ENCODE results near the gene SMLR1. TPM values are rescaled to one million over a fixed set of nuclear protein-coding genes. Genes with fewer than 3 reads are reported as not detected.

The SMLR1 gene
- total and polyA plus RNA-seq, 8 donors = 0.05 to 0.15 (median 0.12) TPM; not detected in 3

DNA sequence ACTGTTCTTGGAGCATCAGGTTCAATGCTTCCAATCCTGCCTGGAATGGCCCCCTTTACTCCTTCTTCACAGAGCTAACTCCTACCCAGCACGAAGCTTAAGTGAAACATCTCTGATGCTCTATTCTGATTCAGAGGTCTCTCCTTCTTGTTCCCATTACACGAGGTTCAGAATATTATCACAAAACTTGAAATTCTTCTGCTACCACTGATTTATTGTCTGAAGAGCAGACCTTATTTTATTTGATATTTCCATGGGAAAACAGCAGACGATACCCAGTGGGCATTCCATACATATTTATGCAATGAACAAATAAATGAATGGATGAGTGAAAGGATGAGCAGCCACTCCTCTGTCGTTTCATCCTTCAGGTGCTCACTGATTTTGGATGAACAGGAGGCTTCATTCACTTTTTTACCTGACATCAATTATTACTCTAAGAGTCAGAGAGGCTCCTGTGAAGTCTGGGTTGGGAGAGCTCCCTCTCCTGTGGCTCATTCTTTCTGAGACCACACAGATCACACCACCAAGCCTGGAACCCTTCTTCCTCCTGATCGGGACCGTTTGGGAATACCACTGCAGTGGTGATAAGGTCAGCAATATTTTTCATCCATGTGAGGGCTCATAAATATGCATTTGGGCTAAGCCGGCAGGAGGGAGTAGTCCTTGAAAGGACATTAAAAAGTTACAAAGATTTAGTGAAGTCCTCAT is 25.8 kb downstream of the SMLR1 start:
- no peak for ATAC-seq
- no peak for FAIRE-seq
- H3K4me3 ChIP-seq = no peak overlapping the region
- no peak for DNase-seq
- H3K27me3 ChIP-seq = no peaks in the 10 kb centered on the region
- no peaks in the 10 kb centered on the region for H3K4me1 ChIP-seq
- intact Hi-C loops (cut with DNase I) = loop anchor here in 1 of 3 donors (10.0 kb wide), 1 partner anchor 538 kb away; no protein-coding TSS in a partner anchor
- WGBS, 2 donors = 50% methylated on average over 7 of the region's 7 CpGs
- H3K9me3 ChIP-seq = no peaks in the 10 kb centered on the region
- TF ChIP-seq, protein P1, sequence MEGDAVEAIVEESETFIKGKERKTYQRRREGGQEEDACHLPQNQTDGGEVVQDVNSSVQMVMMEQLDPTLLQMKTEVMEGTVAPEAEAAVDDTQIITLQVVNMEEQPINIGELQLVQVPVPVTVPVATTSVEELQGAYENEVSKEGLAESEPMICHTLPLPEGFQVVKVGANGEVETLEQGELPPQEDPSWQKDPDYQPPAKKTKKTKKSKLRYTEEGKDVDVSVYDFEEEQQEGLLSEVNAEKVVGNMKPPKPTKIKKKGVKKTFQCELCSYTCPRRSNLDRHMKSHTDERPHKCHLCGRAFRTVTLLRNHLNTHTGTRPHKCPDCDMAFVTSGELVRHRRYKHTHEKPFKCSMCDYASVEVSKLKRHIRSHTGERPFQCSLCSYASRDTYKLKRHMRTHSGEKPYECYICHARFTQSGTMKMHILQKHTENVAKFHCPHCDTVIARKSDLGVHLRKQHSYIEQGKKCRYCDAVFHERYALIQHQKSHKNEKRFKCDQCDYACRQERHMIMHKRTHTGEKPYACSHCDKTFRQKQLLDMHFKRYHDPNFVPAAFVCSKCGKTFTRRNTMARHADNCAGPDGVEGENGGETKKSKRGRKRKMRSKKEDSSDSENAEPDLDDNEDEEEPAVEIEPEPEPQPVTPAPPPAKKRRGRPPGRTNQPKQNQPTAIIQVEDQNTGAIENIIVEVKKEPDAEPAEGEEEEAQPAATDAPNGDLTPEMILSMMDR (IDR thresholded peaks at IDR 0.05) = no peak
- no peak overlapping the region for H3K27ac ChIP-seq
- H3K36me3 ChIP-seq = no peaks in the 10 kb centered on the region

DNA sequence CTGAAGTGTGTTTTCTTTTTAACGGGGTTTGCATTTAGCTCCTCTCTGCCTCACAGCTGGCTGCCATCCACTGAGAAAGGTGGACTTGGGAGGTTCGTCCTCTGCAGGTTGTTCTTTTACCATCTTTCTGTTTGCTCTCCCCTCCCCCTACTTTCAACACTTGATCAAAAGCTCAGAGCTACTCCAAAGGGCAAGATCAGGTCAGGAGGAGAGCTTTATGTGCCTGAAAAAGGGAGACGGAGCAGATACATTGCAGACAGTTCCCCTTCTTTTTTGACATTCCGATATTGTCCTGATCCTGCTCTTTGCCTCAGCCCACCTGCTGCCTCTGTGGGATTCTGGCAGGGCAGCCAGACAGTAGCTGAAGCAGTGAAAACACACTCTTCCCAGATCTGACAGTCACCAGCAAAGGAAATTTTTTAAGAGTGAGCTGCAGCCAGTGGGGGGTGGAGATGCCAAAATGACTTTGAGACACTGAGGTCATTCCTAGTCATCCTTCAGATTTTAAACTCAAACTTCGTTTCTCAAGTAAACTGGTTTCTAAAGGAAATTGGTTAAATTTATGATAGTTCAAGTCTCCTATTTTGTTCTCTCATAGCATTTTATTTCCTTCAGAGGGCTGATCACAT is 26.5 kb downstream of the SMLR1 start:
- Histone ChIP-seq H3K4me1 (no peaks in the 10 kb centered on the region), H3K9me3 (no peaks in the 10 kb centered on the region), H3K36me3 (no peaks in the 10 kb centered on the region), H3K27me3 (no peaks in the 10 kb centered on the region), H3K27ac (no peak overlapping the region), H3K4me3 (no peak overlapping the region)
- FAIRE-seq = no peak
- intact Hi-C loops (cut with DNase I) = loop anchor here in 1 of 3 donors (10.0 kb wide), 1 partner anchor 539 kb away; no protein-coding TSS in a partner anchor
- TF ChIP-seq, protein P1 (IDR thresholded peaks at IDR 0.05) = no peak
- ATAC-seq = no peak
- 60 to 67% methylated on average over 5 of the region's 5 CpGs for WGBS, 2 donors
- DNase-seq = no peak

DNA sequence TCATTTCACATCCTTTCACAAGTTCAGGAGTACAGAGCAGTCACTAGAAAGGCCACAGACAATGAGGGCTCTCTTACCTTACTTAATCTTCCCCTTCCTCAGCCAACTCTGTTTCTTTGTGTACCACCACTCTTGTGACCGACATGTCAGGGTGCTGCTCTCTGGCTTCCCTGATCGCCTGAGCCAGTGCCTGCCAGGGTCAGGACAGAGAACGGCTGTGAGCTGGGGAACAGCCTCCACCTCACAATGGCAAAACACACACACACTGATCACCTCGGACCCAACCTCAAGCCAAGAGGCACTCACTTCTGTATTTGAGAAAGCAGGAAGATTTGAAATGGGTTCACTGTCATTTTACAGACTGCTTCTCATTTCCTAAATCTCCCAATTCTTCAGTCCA is 30.8 kb downstream of the SMLR1 start:
- Histone ChIP-seq H3K4me3 (no peak overlapping the region), H3K36me3 (no peaks in the 10 kb centered on the region), H3K4me1 (no peaks in the 10 kb centered on the region), H3K27me3 (no peaks in the 10 kb centered on the region), H3K27ac (no peak overlapping the region), H3K9me3 (no peaks in the 10 kb centered on the region)
- TF ChIP-seq, protein P1 (IDR thresholded peaks at IDR 0.05) = no peak
- WGBS, 2 donors = 87 to 91% methylated on average over 4 of the region's 4 CpGs
- ATAC-seq = no peak
- FAIRE-seq = no peak
- no peak for DNase-seq
- intact Hi-C loops (cut with DNase I) = loop anchor here in 1 of 3 donors (10.0 kb wide), 1 partner anchor 543 kb away; no protein-coding TSS in a partner anchor

DNA sequence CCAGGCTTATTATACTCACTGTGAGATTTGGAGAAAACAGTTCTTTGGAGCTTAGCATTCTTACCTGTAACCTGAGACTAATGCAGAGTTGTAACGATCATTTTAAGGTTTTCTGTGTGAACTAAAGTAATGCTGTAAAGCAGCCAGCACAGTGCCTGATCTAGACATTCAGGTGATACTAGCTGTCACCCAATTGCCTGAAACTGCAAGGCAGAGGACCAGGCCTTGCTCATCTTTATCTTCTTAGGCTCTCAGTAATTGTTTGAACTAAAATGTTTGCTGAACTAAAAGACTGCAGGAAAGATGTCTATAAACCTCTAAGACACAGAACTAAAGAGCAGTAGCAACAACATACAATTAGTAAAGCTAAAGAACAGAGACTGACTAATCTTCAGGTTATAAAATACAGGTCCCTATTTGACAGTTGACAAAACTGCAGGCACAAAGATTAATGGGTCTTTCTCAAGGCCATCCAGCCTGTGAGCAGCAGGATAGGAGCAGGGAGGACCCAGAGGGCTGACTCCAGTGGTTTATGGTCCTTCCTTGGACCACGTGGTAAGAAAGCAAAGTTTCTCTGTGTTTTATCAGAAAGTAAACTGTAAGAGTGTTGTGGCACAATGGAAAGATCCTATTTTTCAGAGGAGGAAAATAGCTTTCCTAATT is 31.4 kb downstream of the SMLR1 start:
- 29 to 32% methylated on average over 2 of the region's 2 CpGs for WGBS, 2 donors
- intact Hi-C loops (cut with DNase I) = loop anchor here in 1 of 3 donors (10.0 kb wide), 1 partner anchor 544 kb away; no protein-coding TSS in a partner anchor
- FAIRE-seq (no peak), DNase-seq (no peak), ATAC-seq (peak in 2 of 4 donors; percentile 32 to 61)
- no peak overlapping the region for H3K27ac ChIP-seq
- H3K36me3 ChIP-seq = no peaks in the 10 kb centered on the region
- no peaks in the 10 kb centered on the region for H3K4me1 ChIP-seq
- TF ChIP-seq, protein P1 (IDR thresholded peaks at IDR 0.05) = no peak
- no peak overlapping the region for H3K4me3 ChIP-seq
- no peaks in the 10 kb centered on the region for H3K27me3 ChIP-seq
- H3K9me3 ChIP-seq = no peaks in the 10 kb centered on the region
